GM12891 (cell line): Measurements from ENCODE around the gene PPME1.

Experiments used
- DNase-seq: peaks from one replicate; pipeline ENCODE4 v3.0.0; 2011; ENCODE audit warnings: low spot score; ENCODE audit not compliant: insufficient read length
- FAIRE-seq: peaks from 2 replicates; lab custom pipeline; 2011; peaks lifted over from hg19 to GRCh38; lab: Jason Lieb, UNC
- PAX5 ChIP-seq: IDR thresholded peaks from 2 replicates; pipeline ENCODE4 v1.6.1; 2011; ENCODE audit warnings: low read length, moderate library complexity, mild to moderate bottlenecking; ENCODE audit not compliant: insufficient read depth, severe bottlenecking
- POLR2A ChIP-seq: IDR thresholded peaks from 2 replicates; pipeline ENCODE4 v1.6.1; 2011; ENCODE audit warnings: low read depth, low read length, control low read depth
- POLR2AphosphoS5 ChIP-seq: IDR thresholded peaks from 2 replicates; pipeline ENCODE4 v1.6.1; 2011; ENCODE audit warnings: low read depth, low read length, control low read depth
- POU2F2 ChIP-seq: IDR thresholded peaks from 2 replicates; pipeline ENCODE4 v1.6.1; 2011; ENCODE audit warnings: low read depth, mild to moderate bottlenecking, control low read depth, low read length, moderate library complexity
- SPI1 ChIP-seq: IDR thresholded peaks from 2 replicates; pipeline ENCODE4 v1.6.1; 2011; ENCODE audit warnings: low read depth, low read length, control low read depth
- TAF1 ChIP-seq: IDR thresholded peaks from 2 replicates; pipeline ENCODE4 v1.6.1; 2011; ENCODE audit warnings: low read depth, low read length, control low read depth

The PPME1 gene

DNA sequence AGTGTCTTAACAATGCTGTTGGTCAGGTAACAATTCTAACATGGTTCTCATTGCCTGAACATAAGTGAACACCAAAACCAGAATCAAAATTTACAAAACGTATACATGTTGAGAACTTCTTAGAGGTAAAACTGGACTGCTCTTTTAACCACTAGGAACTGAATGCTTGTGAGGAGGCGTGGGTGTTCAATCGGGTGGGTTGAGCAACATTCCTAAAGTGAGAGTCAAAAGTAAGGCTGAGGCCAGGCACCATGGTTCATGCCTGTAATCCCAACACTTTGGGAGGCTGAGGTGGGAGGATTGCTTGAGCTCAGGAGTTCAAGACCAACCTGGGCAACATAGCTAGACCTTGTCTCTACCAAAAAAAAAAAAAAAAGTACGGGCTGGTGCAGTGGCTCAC lies 11.5 kb downstream of the PPME1 start:
- FAIRE-seq = no peak
- no peak for DNase-seq
- TF ChIP-seq TAF1 (no peak), SPI1 (no peak), POU2F2 (no peak), POLR2AphosphoS5 (no peak), POLR2A (no peak), PAX5 (no peak)

GRCh38 chr11:74185285-74185684 lies 14.2 kb downstream of the PPME1 start:
- FAIRE-seq = no peak

GRCh38 chr11:74185695-74186094 lies 14.6 kb downstream of the PPME1 start:
- DNase-seq (no peak), FAIRE-seq (no peak)
- no peak for TF ChIP-seq POU2F2
- TF ChIP-seq SPI1 = no peak
- no peak for TF ChIP-seq POLR2A
- TF ChIP-seq PAX5 = no peak
- TF ChIP-seq POLR2AphosphoS5 = no peak
- TF ChIP-seq TAF1 = no peak

More at GRCh38 chr11:74185285-74185684, 14.2 kb downstream of the PPME1 start:
- TF ChIP-seq POLR2A (no peak), SPI1 (no peak), POU2F2 (no peak), POLR2AphosphoS5 (no peak), TAF1 (no peak), PAX5 (no peak)
- no peak for DNase-seq

- no peak for DNase-seq
- no peak for FAIRE-seq
- TF ChIP-seq PAX5 = no peak
- no peak for TF ChIP-seq SPI1
- no peak for TF ChIP-seq POLR2AphosphoS5
- TF ChIP-seq TAF1 = no peak
- no peak for TF ChIP-seq POLR2A
- TF ChIP-seq POU2F2 = no peak
These were observed 24.7 kb downstream of the PPME1 start for GRCh38 chr11:74195828-74196227.

GRCh38 chr11:74196781-74197486 lies 25.8 kb downstream of the PPME1 start:
- TF ChIP-seq PAX5 (no peak), TAF1 (no peak), SPI1 (no peak), POU2F2 (no peak), POLR2A (no peak), POLR2AphosphoS5 (no peak)
- no peak for DNase-seq
- no peak for FAIRE-seq

DNA sequence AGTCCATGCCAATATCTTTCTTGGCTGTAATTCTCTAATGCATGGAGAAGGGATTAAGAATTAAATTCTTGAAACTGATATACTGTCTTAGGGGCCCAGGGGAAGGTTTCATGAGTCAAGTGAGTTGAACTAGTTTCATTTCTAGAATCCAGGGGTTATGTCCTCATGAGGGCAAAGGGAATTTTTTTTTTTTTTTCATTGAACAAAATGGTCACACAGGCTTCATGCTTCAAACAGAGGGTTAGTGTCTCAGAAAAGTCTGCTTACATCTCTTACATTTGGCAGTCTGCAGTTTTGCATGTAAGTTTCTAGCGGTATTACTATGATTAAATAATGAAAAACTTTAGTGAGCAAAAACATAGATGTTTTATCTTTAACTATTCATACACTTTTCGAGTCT lies 32.9 kb downstream of the PPME1 start:
- FAIRE-seq (no peak), DNase-seq (no peak)
- TF ChIP-seq PAX5 (no peak), TAF1 (no peak), SPI1 (no peak), POLR2AphosphoS5 (no peak), POU2F2 (no peak), POLR2A (no peak)

GRCh38 chr11:74204701-74205100 lies 33.6 kb downstream of the PPME1 start:
- FAIRE-seq (no peak), DNase-seq (no peak)
- no peak for TF ChIP-seq POU2F2
- no peak for TF ChIP-seq POLR2A
- no peak for TF ChIP-seq TAF1
- TF ChIP-seq PAX5 = no peak
- TF ChIP-seq POLR2AphosphoS5 = no peak
- no peak for TF ChIP-seq SPI1

- TF ChIP-seq TAF1 = no peak
- TF ChIP-seq PAX5 = no peak
- no peak for TF ChIP-seq POLR2AphosphoS5
- no peak for TF ChIP-seq SPI1
- TF ChIP-seq POU2F2 = no peak
- TF ChIP-seq POLR2A = no peak
- DNase-seq = no peak
- peak; percentile 16 for FAIRE-seq
These were observed 34.1 kb downstream of the PPME1 start for GRCh38 chr11:74205181-74205580.

DNA sequence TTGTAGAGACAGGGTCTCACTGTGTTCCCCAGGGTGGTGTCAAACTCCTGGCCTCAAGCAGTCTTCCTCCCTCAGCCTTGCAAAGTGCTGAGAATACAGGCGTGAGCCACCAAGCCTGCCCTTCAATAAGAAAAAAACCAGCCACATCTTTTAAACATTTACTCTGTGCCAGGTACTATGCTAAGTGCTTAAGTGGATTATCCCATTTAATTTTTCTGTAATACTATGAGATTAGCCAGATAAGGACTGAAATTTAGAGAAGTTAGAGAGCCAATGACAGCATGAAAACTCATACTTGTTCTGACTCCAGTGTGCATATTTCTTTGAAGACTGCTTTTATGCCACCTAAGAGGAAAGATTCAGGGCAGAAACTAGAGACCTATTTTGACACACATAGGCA lies 35.7 kb downstream of the PPME1 start:
- no peak for DNase-seq
- FAIRE-seq = no peak
- TF ChIP-seq POU2F2 = no peak
- no peak for TF ChIP-seq TAF1
- no peak for TF ChIP-seq POLR2A
- no peak for TF ChIP-seq PAX5
- no peak for TF ChIP-seq SPI1
- no peak for TF ChIP-seq POLR2AphosphoS5

DNA sequence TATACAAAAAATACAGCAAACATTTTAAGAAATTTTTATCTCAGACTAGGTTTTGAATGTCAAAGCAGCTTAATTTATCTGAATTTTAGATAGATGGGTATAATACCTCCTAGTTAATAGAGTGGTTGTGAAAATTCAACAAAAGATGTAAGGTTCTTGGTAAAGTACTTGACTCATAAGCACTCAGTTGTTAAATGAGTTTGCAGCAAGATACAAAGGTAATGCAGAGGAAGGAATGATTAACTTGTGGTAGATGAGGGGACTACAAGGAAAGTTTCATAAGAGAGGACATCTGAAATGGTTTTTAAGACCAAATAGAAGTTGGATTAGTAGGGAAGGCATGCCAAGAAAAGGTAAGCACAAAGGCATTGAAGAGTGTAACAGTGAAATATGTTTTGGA lies 37.4 kb downstream of the PPME1 start:
- DNase-seq (no peak), FAIRE-seq (no peak)
- TF ChIP-seq POLR2A (no peak), POLR2AphosphoS5 (no peak)
